Nephron progenitor cell (in vitro differentiated cells): Measurements from ENCODE around the gene IGLL1.
"Not testable (repeated sequence)": the region's sequence is repeated elsewhere in the genome, so short reads cannot be mapped to it uniquely, and the experiment has no call there.

Experiments used
- DNase-seq: peaks from one replicate; pipeline ENCODE4 v3.0.0; 2021
- H3K27ac Mint-ChIP-seq: 2 replicates; pipeline ENCODE4 v1.8.0; 2021; ENCODE audit warnings: mild to moderate bottlenecking, moderate library complexity, mixed read lengths
- H3K27me3 Mint-ChIP-seq: 2 replicates; pipeline ENCODE4 v1.8.0; 2021; ENCODE audit warnings: mild to moderate bottlenecking, low read depth, mixed read lengths; ENCODE audit not compliant: poor library complexity
- H3K36me3 Mint-ChIP-seq: 2 replicates; pipeline ENCODE4 v1.8.0; 2021; ENCODE audit warnings: low read depth, mixed read lengths
- H3K4me1 Mint-ChIP-seq: 2 replicates; pipeline ENCODE4 v1.8.0; 2021; ENCODE audit warnings: mixed read lengths
- H3K4me3 Mint-ChIP-seq: 2 replicates; pipeline ENCODE4 v1.8.0; 2021; ENCODE audit warnings: mild to moderate bottlenecking, moderate library complexity, mixed read lengths
- H3K9me3 Mint-ChIP-seq: 2 replicates; pipeline ENCODE4 v1.8.0; 2021; ENCODE audit warnings: mild to moderate bottlenecking, moderate library complexity, mixed read lengths
- CTCF ChIP-seq: fragments of 200-600 bp; sonication (generic); IDR thresholded peaks from 2 replicates; pipeline ENCODE4 v1.5.0; 2021; ENCODE audit warnings: antibody characterized with exemption

IGLL1 gene

GRCh38 chr22:23547818-23548500, 32.1 kb downstream of the IGLL1 start:
- DNase-seq = no peak

GRCh38 chr22:23547382-23547781, 32.7 kb downstream of the IGLL1 start:
- peaks cover 31% of the 10 kb centered on the region for H3K9me3 Mint-ChIP-seq
- not testable (repeated sequence) for H3K27ac Mint-ChIP-seq, H3K4me3 Mint-ChIP-seq, H3K36me3 Mint-ChIP-seq, DNase-seq
- peaks cover 11% of the 10 kb centered on the region for H3K4me1 Mint-ChIP-seq
- H3K27me3 Mint-ChIP-seq = peaks cover 14% of the 10 kb centered on the region

More at GRCh38 chr22:23547818-23548500, 32.1 kb downstream of the IGLL1 start:
- Mint-ChIP-seq H3K27me3 (peaks cover 14% of the 10 kb centered on the region), H3K27ac (no peak overlapping the region), H3K9me3 (peaks cover 31% of the 10 kb centered on the region), H3K36me3 (no peaks in the 10 kb centered on the region), H3K4me3 (no peak overlapping the region), H3K4me1 (peaks cover 11% of the 10 kb centered on the region)
- TF ChIP-seq CTCF = no peak

- H3K36me3 Mint-ChIP-seq = no peaks in the 10 kb centered on the region
- H3K9me3 Mint-ChIP-seq = peaks cover 31% of the 10 kb centered on the region
- no peak for TF ChIP-seq CTCF
- H3K4me1 Mint-ChIP-seq = peaks cover 29% of the 10 kb centered on the region
- no peak overlapping the region for H3K27ac Mint-ChIP-seq
- no peak overlapping the region for H3K4me3 Mint-ChIP-seq
- no peak for DNase-seq
- peaks cover 14% of the 10 kb centered on the region for H3K27me3 Mint-ChIP-seq
These were observed 35.2 kb downstream of the IGLL1 start for GRCh38 chr22:23544852-23545251.

- H3K4me3 Mint-ChIP-seq, DNase-seq, H3K36me3 Mint-ChIP-seq, H3K27ac Mint-ChIP-seq: not testable (repeated sequence)
- peaks cover 42% of the 10 kb centered on the region for H3K4me1 Mint-ChIP-seq
- H3K9me3 Mint-ChIP-seq = peaks cover 31% of the 10 kb centered on the region
- H3K27me3 Mint-ChIP-seq = peaks cover 14% of the 10 kb centered on the region
These were observed 36.5 kb downstream of the IGLL1 start for GRCh38 chr22:23543506-23544000.

- TF ChIP-seq CTCF = no peak
- Mint-ChIP-seq H3K4me1 (peaks cover 48% of the 10 kb centered on the region), H3K9me3 (peaks cover 25% of the 10 kb centered on the region), H3K27ac (no peak overlapping the region), H3K4me3 (no peak overlapping the region), H3K27me3 (peaks cover 10% of the 10 kb centered on the region), H3K36me3 (no peaks in the 10 kb centered on the region)
- no peak for DNase-seq
These were observed 37.2 kb downstream of the IGLL1 start for GRCh38 chr22:23542933-23543332.

GRCh38 chr22:23542391-23542790, 37.7 kb downstream of the IGLL1 start:
- not testable (repeated sequence) for H3K27ac Mint-ChIP-seq, H3K27me3 Mint-ChIP-seq, H3K4me3 Mint-ChIP-seq, DNase-seq, H3K36me3 Mint-ChIP-seq
- peaks cover 54% of the 10 kb centered on the region for H3K4me1 Mint-ChIP-seq
- H3K9me3 Mint-ChIP-seq = peaks cover 20% of the 10 kb centered on the region

GRCh38 chr22:23541849-23542281, 38.2 kb downstream of the IGLL1 start:
- Mint-ChIP-seq H3K9me3 (peaks cover 15% of the 10 kb centered on the region), H3K4me1 (peaks cover 59% of the 10 kb centered on the region)
- not testable (repeated sequence) for DNase-seq, H3K36me3 Mint-ChIP-seq, H3K4me3 Mint-ChIP-seq, H3K27ac Mint-ChIP-seq, H3K27me3 Mint-ChIP-seq
- peak; percentile 67 for TF ChIP-seq CTCF

GRCh38 chr22:23540837-23541236, 39.3 kb downstream of the IGLL1 start:
- peak overlapping the region; percentile 23 for H3K4me3 Mint-ChIP-seq

GRCh38 chr22:23539839-23540198, 40.3 kb downstream of the IGLL1 start:
- H3K4me3 Mint-ChIP-seq, H3K27ac Mint-ChIP-seq: not testable (repeated sequence)
- H3K4me1 Mint-ChIP-seq = peaks cover 78% of the 10 kb centered on the region

More at GRCh38 chr22:23540837-23541236, 39.3 kb downstream of the IGLL1 start:
- H3K27ac Mint-ChIP-seq, DNase-seq, H3K27me3 Mint-ChIP-seq, H3K36me3 Mint-ChIP-seq, H3K9me3 Mint-ChIP-seq: not testable (repeated sequence)
- peaks cover 69% of the 10 kb centered on the region for H3K4me1 Mint-ChIP-seq

More at GRCh38 chr22:23539839-23540198, 40.3 kb downstream of the IGLL1 start:
- DNase-seq, H3K9me3 Mint-ChIP-seq, H3K36me3 Mint-ChIP-seq, H3K27me3 Mint-ChIP-seq: not testable (repeated sequence)
